Measurements from ENCODE around the gene PCNX3. TPM values are rescaled to one million over a fixed set of nuclear protein-coding genes. Genes with fewer than 3 reads are reported as not detected.
A peak's percentile ranks its signal among the peaks of the same experiment; 100 is the strongest.

Gene PCNX3
- total and polyA plus RNA-seq, 10 of the 15 experiments (the other 5 are each of a cell fraction or from before 2014, with no cell fraction given) = 0.03 to 46.6 (median 8.4) TPM

DNA sequence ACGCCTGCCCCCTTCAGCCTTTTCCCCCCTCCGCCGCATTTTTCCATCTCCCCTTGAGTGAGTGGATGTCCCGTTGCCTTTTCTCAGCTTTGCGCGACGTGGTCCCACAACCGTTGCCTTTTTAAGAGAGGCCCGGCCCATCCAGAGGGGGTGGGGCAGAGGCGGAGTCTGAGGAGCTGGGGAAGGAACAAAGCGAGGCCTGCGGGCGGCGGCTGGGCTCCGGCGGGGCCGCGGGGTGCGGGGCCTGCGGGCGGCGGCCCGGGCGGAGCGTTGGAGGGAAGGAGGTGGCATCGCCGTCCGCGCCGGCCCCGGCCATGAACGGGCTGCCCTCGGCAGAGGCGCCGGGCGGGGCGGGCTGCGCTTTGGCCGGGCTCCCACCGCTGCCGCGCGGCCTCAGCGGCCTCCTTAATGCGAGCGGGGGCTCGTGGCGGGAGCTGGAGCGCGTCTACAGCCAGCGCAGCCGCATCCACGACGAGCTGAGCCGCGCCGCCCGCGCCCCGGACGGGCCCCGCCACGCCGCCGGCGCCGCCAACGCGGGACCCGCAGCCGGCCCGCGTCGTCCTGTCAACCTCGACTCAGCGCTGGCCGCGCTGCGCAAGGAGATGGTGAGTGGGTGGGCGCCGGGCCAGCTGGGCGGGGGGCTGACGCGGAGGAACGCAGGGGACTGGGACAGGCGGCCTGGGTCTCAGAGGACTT, 43.1 kb upstream of the PCNX3 start, which contains the start of gene FAM89B (continued):
- no peak for TF ChIP-seq STAT1 (conservative IDR thresholded peaks at IDR 0.05)
- 0 out of 2 replicates have a peak, but pooled peaks have one; percentile 28 for TF ChIP-seq ZSCAN29 (IDR thresholded peaks at IDR 0.05)
- TF ChIP-seq ZZZ3 (IDR thresholded peaks at IDR 0.05; ENCODE audit: control insufficient read depth, insufficient read length, low read depth) = no peak
- TF ChIP-seq DPF2 (IDR thresholded peaks at IDR 0.05) = peak; percentile 72
- TF ChIP-seq RB1 (IDR thresholded peaks at IDR 0.05; ENCODE audit: borderline replicate concordance) = peak; percentile 53; the same call in 1 of the 2 replicates
- no peak for TF ChIP-seq RCOR1 (conservative IDR thresholded peaks at IDR 0.05; ENCODE audit: low read depth, low read length)
- peak; percentile 92 for TF ChIP-seq LARP7 (IDR thresholded peaks at IDR 0.05)
- TF ChIP-seq CEBPB (IDR thresholded peaks at IDR 0.05; ENCODE audit: borderline replicate concordance in 1 of 2, low read depth in 2 of 2, low read length in 2 of 2) = no peak
- TF ChIP-seq SUPT20H (IDR thresholded peaks at IDR 0.05; ENCODE audit: borderline replicate concordance, control insufficient read depth, low read depth, low read length) = no peak
- TF ChIP-seq BHLHE40 (IDR thresholded peaks at IDR 0.05; ENCODE audit: borderline replicate concordance in 1 of 2, low read depth in 2 of 2, low read length in 1 of 2) = peak in 1 of 2 experiments; percentile 53; a peak in 2 of 4 replicates
- TF ChIP-seq IKZF1 (conservative IDR thresholded peaks at IDR 0.05) = peak; percentile 64; the same call in 1 of the 2 replicates
- TF ChIP-seq, protein P1, sequence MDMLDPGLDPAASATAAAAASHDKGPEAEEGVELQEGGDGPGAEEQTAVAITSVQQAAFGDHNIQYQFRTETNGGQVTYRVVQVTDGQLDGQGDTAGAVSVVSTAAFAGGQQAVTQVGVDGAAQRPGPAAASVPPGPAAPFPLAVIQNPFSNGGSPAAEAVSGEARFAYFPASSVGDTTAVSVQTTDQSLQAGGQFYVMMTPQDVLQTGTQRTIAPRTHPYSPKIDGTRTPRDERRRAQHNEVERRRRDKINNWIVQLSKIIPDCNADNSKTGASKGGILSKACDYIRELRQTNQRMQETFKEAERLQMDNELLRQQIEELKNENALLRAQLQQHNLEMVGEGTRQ (IDR thresholded peaks at IDR 0.05; ENCODE audit: borderline replicate concordance, low read depth, low read length) = no peak
- 0 out of 2 replicates have a peak, but pooled peaks have one; percentile 10 for TF ChIP-seq ATF7 (IDR thresholded peaks at IDR 0.05; ENCODE audit: low read depth)
- TF ChIP-seq POLR2AphosphoS5 (IDR thresholded peaks at IDR 0.05; ENCODE audit: low read length) = no peak
- no peak for TF ChIP-seq ZBTB33 (IDR thresholded peaks at IDR 0.05)
- TF ChIP-seq ZNF622 (IDR thresholded peaks at IDR 0.05) = no peak
- TF ChIP-seq YY1 (IDR thresholded peaks at IDR 0.05; ENCODE audit: low read depth, low read length) = 0 out of 2 replicates have a peak, but pooled peaks have one; percentile 16
- no peak for TF ChIP-seq ZNF384 (IDR thresholded peaks at IDR 0.05; ENCODE audit: borderline replicate concordance, low read depth, low read length)
- peak; percentile 77 for TF ChIP-seq NKRF (conservative IDR thresholded peaks at IDR 0.05)
- TF ChIP-seq TCF7 (IDR thresholded peaks at IDR 0.05; ENCODE audit: borderline replicate concordance) = no peak
- no peak for TF ChIP-seq ZBED1 (IDR thresholded peaks at IDR 0.05; ENCODE audit: borderline replicate concordance)
- no peak for TF ChIP-seq SRF (IDR thresholded peaks at IDR 0.05; ENCODE audit: low read depth in 2 of 2, low read length in 2 of 2)
- TF ChIP-seq ZBTB11 (CRISPR knock-in tag; IDR thresholded peaks at IDR 0.05) = 0 out of 2 replicates have a peak, but pooled peaks have one; percentile 4
